Measurements from ENCODE around the gene CAND2. TPM values are rescaled to one million over a fixed set of nuclear protein-coding genes. Genes with fewer than 3 reads are reported as not detected.

The CAND2 gene
- total and polyA plus RNA-seq, 10 of the 15 experiments (the other 5 are each of a cell fraction or from before 2014, with no cell fraction given), result 0.03 to 1.9 (median 0.52) TPM

GRCh38 chr3:12774619-12775018 lies 21.9 kb upstream of the CAND2 start:
- H3K36me3 ChIP-seq (ENCODE audit: control insufficient read depth in 2 of 2, insufficient read depth in 2 of 2, low read length in 1 of 2), result no peaks in the 10 kb centered on the region
- H3K9ac ChIP-seq (ENCODE audit: control insufficient read depth, insufficient read depth, low read length), result no peak overlapping the region
- ChIA-PET RAD21 (ENCODE audit: unreplicated experiment) (no interaction called here), SMC1A (ENCODE audit: uncharacterized antibody, unreplicated experiment) (no interaction called here), CTCF (interaction anchor here (0.8 to 1.4 kb wide), 2 partner anchors 8 to 115 kb away, joined by 3 to 4 read pairs; no protein-coding TSS in a partner anchor), POLR2A (interaction anchor here (1.2 kb wide), 1 partner anchor 15 kb away, joined by 3 read pairs; the partner anchor contains the start of gene TMEM40)
- peaks cover 7% of the 10 kb centered on the region; the same call in 2 of the 3 replicates for H3K9me3 ChIP-seq (replicated peaks; ENCODE audit: control insufficient read depth, insufficient read depth, low read length)
- H2AFZ ChIP-seq (ENCODE audit: control insufficient read depth, low read depth, low read length), result no peak overlapping the region
- in situ Hi-C loops (cut with MboI), result no loop called here
- H3K27ac ChIP-seq (ENCODE audit: control insufficient read depth, insufficient read depth), result no peak overlapping the region
- H3K27me3 ChIP-seq (replicated peaks in 1 of 2; ENCODE audit: control insufficient read depth in 2 of 2, insufficient read depth in 2 of 2, low read length in 1 of 2), result no peaks in the 10 kb centered on the region
- no peaks in the 10 kb centered on the region for H3K79me2 ChIP-seq (ENCODE audit: control insufficient read depth, insufficient read depth, low read length)
- H3K4me1 ChIP-seq (ENCODE audit: control insufficient read depth, insufficient read depth, low read length), result no peaks in the 10 kb centered on the region
- WGBS (ENCODE audit: insufficient coverage, insufficient replicate concordance, low lambda C conversion rate, missing lambda C conversion rate), result 19% methylated on average over 4 of the region's 4 CpGs
- ATAC-seq (no peak), FAIRE-seq (no peak), DNase-seq (ENCODE audit: low read depth, low spot score) (no peak)
- intact Hi-C loops (cut with micrococcal nuclease; ENCODE audit: unreplicated experiment), result no loop called here
- no peak overlapping the region for H3K4me2 ChIP-seq (ENCODE audit: control insufficient read depth, insufficient read depth)
- no peaks in the 10 kb centered on the region for H4K20me1 ChIP-seq (ENCODE audit: control insufficient read depth, insufficient read depth)
- H3K4me3 ChIP-seq, result no peak overlapping the region
- no peak for TF ChIP-seq TARDBP (IDR thresholded peaks at IDR 0.05; ENCODE audit: borderline replicate concordance)
- TF ChIP-seq IKZF2 (IDR thresholded peaks at IDR 0.05), result no peak
- TF ChIP-seq NRF1 (conservative IDR thresholded peaks at IDR 0.05; ENCODE audit: low read depth, low read length), result no peak
- no peak for TF ChIP-seq CHD4 (IDR thresholded peaks at IDR 0.05)
- TF ChIP-seq PAX5 (IDR thresholded peaks at IDR 0.05; ENCODE audit: borderline replicate concordance, low read depth, low read length), result no peak
- no peak for TF ChIP-seq NR2F1 (conservative IDR thresholded peaks at IDR 0.05)
- TF ChIP-seq DPF2 (IDR thresholded peaks at IDR 0.05), result no peak
- no TSS peak for BruUV-seq (replicated peaks)

GRCh38 chr3:12775226-12775625 lies 21.3 kb upstream of the CAND2 start:
- ATAC-seq, result no peak
- 0% methylated on average over 1 of the region's 1 CpG for WGBS (ENCODE audit: insufficient coverage, insufficient replicate concordance, low lambda C conversion rate, missing lambda C conversion rate)
- in situ Hi-C loops (cut with MboI), result no loop called here
- FAIRE-seq, result no peak
- BruUV-seq (replicated peaks), result no TSS peak
- intact Hi-C loops (cut with micrococcal nuclease; ENCODE audit: unreplicated experiment), result no loop called here
- Histone ChIP-seq H3K4me3 (no peak overlapping the region), H3K9ac (ENCODE audit: control insufficient read depth, insufficient read depth, low read length) (no peak overlapping the region), H3K79me2 (ENCODE audit: control insufficient read depth, insufficient read depth, low read length) (no peaks in the 10 kb centered on the region), H3K4me1 (ENCODE audit: control insufficient read depth, insufficient read depth, low read length) (no peaks in the 10 kb centered on the region), H3K36me3 (ENCODE audit: control insufficient read depth in 2 of 2, insufficient read depth in 2 of 2, low read length in 1 of 2) (no peaks in the 10 kb centered on the region), H2AFZ (ENCODE audit: control insufficient read depth, low read depth, low read length) (no peak overlapping the region), H3K27me3 (replicated peaks in 1 of 2; ENCODE audit: control insufficient read depth in 2 of 2, insufficient read depth in 2 of 2, low read length in 1 of 2) (no peaks in the 10 kb centered on the region), H3K9me3 (replicated peaks; ENCODE audit: control insufficient read depth, insufficient read depth, low read length) (peaks cover 7% of the 10 kb centered on the region; the same call in 2 of the 3 replicates), H4K20me1 (ENCODE audit: control insufficient read depth, insufficient read depth) (no peaks in the 10 kb centered on the region), H3K4me2 (ENCODE audit: control insufficient read depth, insufficient read depth) (no peak overlapping the region), H3K27ac (ENCODE audit: control insufficient read depth, insufficient read depth) (no peak overlapping the region)
- no peak for DNase-seq (ENCODE audit: low read depth, low spot score)
- ChIA-PET RAD21 (ENCODE audit: unreplicated experiment) (no interaction called here), SMC1A (ENCODE audit: uncharacterized antibody, unreplicated experiment) (no interaction called here), POLR2A (interaction anchor here (1.2 kb wide), 1 partner anchor 16 kb away, joined by 3 read pairs; the partner anchor contains the start of gene TMEM40), CTCF (interaction anchor here (1.2 kb wide), 1 partner anchor 12 kb away, joined by 3 read pairs; no protein-coding TSS in a partner anchor)
- TF ChIP-seq CHD4 (IDR thresholded peaks at IDR 0.05) (no peak), SRF (IDR thresholded peaks at IDR 0.05; ENCODE audit: low read depth in 2 of 2, low read length in 2 of 2) (no peak), MTA3 (IDR thresholded peaks at IDR 0.05; ENCODE audit: borderline replicate concordance, low read length) (no peak), RAD51 (IDR thresholded peaks at IDR 0.05) (no peak), MYC (IDR thresholded peaks at IDR 0.05; ENCODE audit: insufficient read depth, insufficient read length, insufficient replicate concordance, low read length, severe bottlenecking) (no peak), POLR2A (IDR thresholded peaks at IDR 0.05; ENCODE audit: low read depth, low read length) (no peak), NFIC (IDR thresholded peaks at IDR 0.05; ENCODE audit: low read depth, low read length) (no peak), IRF4 (IDR thresholded peaks at IDR 0.05; ENCODE audit: low read depth, low read length) (no peak), RUNX3 (IDR thresholded peaks at IDR 0.05; ENCODE audit: low read length) (no peak), ZNF384 (IDR thresholded peaks at IDR 0.05; ENCODE audit: borderline replicate concordance, low read depth, low read length) (no peak), ZBTB40 (IDR thresholded peaks at IDR 0.05; ENCODE audit: borderline replicate concordance) (no peak)

Measured in GM12878 (cell line).